CD14-positive monocyte (primary cell): ENCODE data around the gene DBN1. TPM values are rescaled to one million over a fixed set of nuclear protein-coding genes. Genes with fewer than 3 reads are reported as not detected.
"Not testable (repeated sequence)": the region's sequence is repeated elsewhere in the genome, so short reads cannot be mapped to it uniquely, and the experiment has no call there.

ENCODE experiments used
- DNase-seq, 3 donors: peaks; one replicate each; pipeline ENCODE4 v3.0.0-alpha.2; 2011 to 2022
- H2AFZ ChIP-seq: 2 replicates; pipeline ENCODE4 v1.6.0; 2012; ENCODE audit warnings: mild to moderate bottlenecking, low read depth, low read length, inconsistent platforms; ENCODE audit not compliant: insufficient read depth, poor library complexity, severe bottlenecking
- H3K27ac ChIP-seq, 2 donors: 1 replicate in 1 of 2; 2 replicates in 1 of 2; pipeline ENCODE4 v1.5.1; 2012 to 2013; ENCODE audit warnings: low read length in 2 of 2, control low read depth in 1 of 2, inconsistent platforms in 1 of 2, low read depth in 1 of 2, mild to moderate bottlenecking in 1 of 2
- H3K27me3 ChIP-seq, 2 donors: one replicate each; pipeline versions ENCODE4 v1.6.0 to v1.6.1; 2011 to 2013; ENCODE audit warnings: low read length in 2 of 2; ENCODE audit not compliant: control insufficient read depth in 2 of 2, insufficient read depth in 2 of 2
- H3K36me3 ChIP-seq, 2 donors: replicated peaks in 1 of 2; 1 replicate in 1 of 2; 2 replicates in 1 of 2; pipeline versions ENCODE4 v1.5.1 to v1.6.1; 2012 to 2013; ENCODE audit warnings: low read length in 2 of 2, control low read depth in 1 of 2, inconsistent platforms in 1 of 2, mild to moderate bottlenecking in 1 of 2; ENCODE audit not compliant: insufficient read depth in 2 of 2, control insufficient read depth in 1 of 2
- H3K4me1 ChIP-seq, 2 donors: 1 replicate in 1 of 2; 2 replicates in 1 of 2; pipeline versions ENCODE4 v1.5.1 to v1.6.1; 2012 to 2013; ENCODE audit warnings: low read length in 2 of 2, control low read depth in 1 of 2, inconsistent platforms in 1 of 2, mild to moderate bottlenecking in 1 of 2, moderate library complexity in 1 of 2; ENCODE audit not compliant: insufficient read depth in 2 of 2, control insufficient read depth in 1 of 2
- H3K4me2 ChIP-seq: replicated peaks from 2 replicates; pipeline ENCODE3; 2012; ENCODE audit warnings: low read length, moderate library complexity, mild to moderate bottlenecking; ENCODE audit not compliant: poor library complexity, severe bottlenecking; ENCODE audit errors: extremely low read depth
- H3K4me3 ChIP-seq, 3 experiments: fragments of 200-600 bp in 1 of 3; sonication (generic) in 1 of 3; replicated peaks in 1 of 3; 1 replicate in 2 of 3; 2 replicates in 1 of 3; pipeline ENCODE4 v1.5.1; 2011 to 2013; ENCODE audit warnings: low read length in 3 of 3, mild to moderate bottlenecking in 3 of 3, control low read depth in 2 of 3, low read depth in 2 of 3, inconsistent platforms in 1 of 3, moderate library complexity in 1 of 3
- H3K79me2 ChIP-seq: 2 replicates; pipeline ENCODE4 v1.6.0; 2012; ENCODE audit warnings: mild to moderate bottlenecking, control low read depth, inconsistent platforms, low read length, moderate library complexity; ENCODE audit not compliant: insufficient read depth
- H3K9ac ChIP-seq: 2 replicates; pipeline ENCODE4 v1.6.0; 2017; ENCODE audit warnings: low read length, mild to moderate bottlenecking; ENCODE audit not compliant: insufficient read depth, poor library complexity, severe bottlenecking
- H3K9me3 ChIP-seq, 2 donors: replicated peaks in 1 of 2; 1 replicate in 1 of 2; 2 replicates in 1 of 2; pipeline versions ENCODE4 v1.5.1 to v1.6.1; 2012 to 2013; ENCODE audit warnings: low read length in 2 of 2, control low read depth in 1 of 2; ENCODE audit not compliant: control insufficient read depth in 1 of 2, insufficient read depth in 1 of 2
- H4K20me1 ChIP-seq: 2 replicates; pipeline ENCODE4 v1.6.0; 2012; ENCODE audit warnings: mild to moderate bottlenecking, low read length, control low read depth, moderate library complexity; ENCODE audit not compliant: insufficient read depth
- H3K27ac Mint-ChIP-seq, 7 donors: one replicate each; pipeline ENCODE4 v1.8.0; 2020; ENCODE audit warnings: mild to moderate bottlenecking in 7 of 7, mixed read lengths in 7 of 7, moderate library complexity in 6 of 7, inconsistent platforms in 2 of 7
- H3K27me3 Mint-ChIP-seq, 3 donors: one replicate each; pipeline ENCODE4 v1.8.0; 2021 to 2022; ENCODE audit warnings: low read depth in 3 of 3, mild to moderate bottlenecking in 3 of 3, mixed read lengths in 3 of 3, moderate library complexity in 3 of 3, inconsistent platforms in 1 of 3
- H3K36me3 Mint-ChIP-seq, 2 donors: one replicate each; pipeline ENCODE4 v1.8.0; 2020; ENCODE audit warnings: mixed read lengths in 2 of 2, inconsistent platforms in 1 of 2, mild to moderate bottlenecking in 1 of 2
- H3K4me1 Mint-ChIP-seq: one replicate; pipeline ENCODE4 v1.8.0; 2020; ENCODE audit warnings: mild to moderate bottlenecking, mixed read lengths
- H3K4me3 Mint-ChIP-seq, 2 donors: one replicate each; pipeline ENCODE4 v1.8.0; 2020; ENCODE audit warnings: mild to moderate bottlenecking in 2 of 2, mixed read lengths in 2 of 2, moderate library complexity in 1 of 2
- H3K9me3 Mint-ChIP-seq, 7 donors: one replicate each; pipeline ENCODE4 v1.8.0; 2020 to 2022; ENCODE audit warnings: mixed read lengths in 7 of 7, mild to moderate bottlenecking in 6 of 7, moderate library complexity in 6 of 7, inconsistent platforms in 2 of 7
- CTCF ChIP-seq: fragments of 200-600 bp; IDR thresholded peaks from one replicate; pipeline ENCODE4 v1.8.0; 2022; ENCODE audit warnings: antibody characterized with exemption, mild to moderate bottlenecking
- whole genome bisulfite sequencing: methylation state at CpG from one replicate; pipeline ENCODE4 v1.1.5; 2013; ENCODE audit warnings: missing lambda C conversion rate; ENCODE audit not compliant: insufficient coverage; 5-methylcytosine and 5-hydroxymethylcytosine counted together
- intact Hi-C, 2 donors: fragments of 100-400 bp; cut with micrococcal nuclease; formaldehyde crosslinking; loops; one replicate each; pipeline versions ENCODE4 v1.15.0 to v1.15.1; 2023
- polyA plus RNA-seq, 3 donors: library from polyadenylated mRNA; depleted of rRNA in 1 of 3; unstranded in 2 of 3; stranded (reverse) in 1 of 3; fragments of 300-500 nt in 2 of 3; fragments of >200 nt in 1 of 3; fragmentation: Illumina TruSeq in 2 of 3; gene quantifications; 1 replicate in 2 of 3; 2 replicates in 1 of 3; pipeline ENCODE4 v1.2.3, GENCODE V29; 2012 to 2021

Gene DBN1
- polyA plus RNA-seq, 3 donors = 0.71 to 1.6 (median 0.73) TPM

GRCh38 chr5:177487144-177487543, 13.7 kb upstream of the DBN1 start:
- intact Hi-C loops = no loop called here

GRCh38 chr5:177486256-177486655, 12.8 kb upstream of the DBN1 start:
- Histone ChIP-seq H3K79me2 (no peaks in the 10 kb centered on the region), H3K36me3 (peaks cover 53 to 87% of the 10 kb centered on the region in 2 donors), H3K4me1 (peaks cover 9 to 10% of the 10 kb centered on the region in 2 donors), H3K9ac (no peak overlapping the region), H3K27ac (no peak overlapping the region), H2AFZ (no peak overlapping the region), H3K4me3 (no peak overlapping the region), H3K4me2 (no peak overlapping the region), H3K9me3 (no peaks in the 10 kb centered on the region), H3K27me3 (peaks cover 0 to 3% of the 10 kb centered on the region in 2 donors), H4K20me1 (peaks cover 48% of the 10 kb centered on the region)
- Mint-ChIP-seq H3K36me3 (peaks cover 85 to 96% of the 10 kb centered on the region in 2 donors), H3K4me1 (peaks cover 13% of the 10 kb centered on the region), H3K27me3 (peaks cover 13 to 30% (median 15%) of the 10 kb centered on the region in 3 donors), H3K27ac (no peak overlapping the region), H3K4me3 (peak overlapping the region in 1 of 2 donors; percentile 53), H3K9me3 (peaks cover 0 to 10% (median 1%) of the 10 kb centered on the region in 7 donors)
- DNase-seq = no peak
- WGBS = no CpG with 5 or more reads among the region's 3 CpGs
- intact Hi-C loops = no loop called here
- no peak for TF ChIP-seq CTCF

More at GRCh38 chr5:177487144-177487543, 13.7 kb upstream of the DBN1 start:
- H3K9me3 Mint-ChIP-seq = peaks cover 0 to 10% (median 2%) of the 10 kb centered on the region in 7 donors
- no peak overlapping the region for H3K9ac ChIP-seq
- no peak for TF ChIP-seq CTCF
- peaks cover 13 to 27% (median 15%) of the 10 kb centered on the region in 3 donors for H3K27me3 Mint-ChIP-seq
- peak overlapping the region in 1 of 2 donors; percentile 60 for H3K4me3 Mint-ChIP-seq
- H3K4me3 ChIP-seq = no peak overlapping the region
- H3K36me3 ChIP-seq = peaks cover 50 to 85% of the 10 kb centered on the region in 2 donors
- peak overlapping the region in 1 of 7 donors; percentile 62 for H3K27ac Mint-ChIP-seq
- no peak overlapping the region for H3K4me2 ChIP-seq
- H3K27me3 ChIP-seq = peaks cover 0 to 3% of the 10 kb centered on the region in 2 donors
- WGBS = 97% methylated on average over 5 of the region's 8 CpGs
- H3K4me1 Mint-ChIP-seq = peaks cover 14% of the 10 kb centered on the region
- peaks cover 48% of the 10 kb centered on the region for H4K20me1 ChIP-seq
- H3K9me3 ChIP-seq = no peaks in the 10 kb centered on the region
- peaks cover 11 to 15% of the 10 kb centered on the region in 2 donors for H3K4me1 ChIP-seq
- H2AFZ ChIP-seq = no peak overlapping the region
- no peak overlapping the region for H3K27ac ChIP-seq
- no peak for DNase-seq
- peaks cover 83 to 96% of the 10 kb centered on the region in 2 donors for H3K36me3 Mint-ChIP-seq
- no peaks in the 10 kb centered on the region for H3K79me2 ChIP-seq

GRCh38 chr5:177485753-177486152, 12.3 kb upstream of the DBN1 start:
- H3K27me3 Mint-ChIP-seq = peaks cover 15 to 30% (median 16%) of the 10 kb centered on the region in 3 donors
- H2AFZ ChIP-seq, H3K4me1 ChIP-seq, H3K27ac Mint-ChIP-seq, DNase-seq, H3K9ac ChIP-seq, H3K79me2 ChIP-seq, H3K4me2 ChIP-seq, H3K4me3 Mint-ChIP-seq, H3K4me3 ChIP-seq, H3K9me3 Mint-ChIP-seq, H3K27me3 ChIP-seq, H3K4me1 Mint-ChIP-seq, H3K9me3 ChIP-seq, intact Hi-C loops, H3K27ac ChIP-seq: not testable (repeated sequence)
- no CpG with 5 or more reads among the region's 3 CpGs for whole genome bisulfite sequencing
- peaks cover 82 to 91% of the 10 kb centered on the region in 2 donors for H3K36me3 Mint-ChIP-seq
- H3K36me3 ChIP-seq = peaks cover 48 to 82% of the 10 kb centered on the region in 2 donors
- H4K20me1 ChIP-seq = peaks cover 46% of the 10 kb centered on the region
